ENCODE data around the gene TACC2.
A peak's percentile ranks its signal among the peaks of the same experiment; 100 is the strongest.

GRCh38 chr10:122051609-122052385, 62.8 kb downstream of the TACC2 start:
- TF ChIP-seq CTCF (IDR thresholded peaks at IDR 0.05) (peak; percentile 52 to 92 (median 61)), POLR2A (IDR thresholded peaks at IDR 0.05) (no peak)

All from thyroid gland (tissue), 4 donors.